ENCODE measurements around the gene BATF3.

BATF3 gene

GRCh38 chr1:212674872-212675271 is 24.8 kb downstream of the BATF3 start:
- TF ChIP-seq, protein P1, sequence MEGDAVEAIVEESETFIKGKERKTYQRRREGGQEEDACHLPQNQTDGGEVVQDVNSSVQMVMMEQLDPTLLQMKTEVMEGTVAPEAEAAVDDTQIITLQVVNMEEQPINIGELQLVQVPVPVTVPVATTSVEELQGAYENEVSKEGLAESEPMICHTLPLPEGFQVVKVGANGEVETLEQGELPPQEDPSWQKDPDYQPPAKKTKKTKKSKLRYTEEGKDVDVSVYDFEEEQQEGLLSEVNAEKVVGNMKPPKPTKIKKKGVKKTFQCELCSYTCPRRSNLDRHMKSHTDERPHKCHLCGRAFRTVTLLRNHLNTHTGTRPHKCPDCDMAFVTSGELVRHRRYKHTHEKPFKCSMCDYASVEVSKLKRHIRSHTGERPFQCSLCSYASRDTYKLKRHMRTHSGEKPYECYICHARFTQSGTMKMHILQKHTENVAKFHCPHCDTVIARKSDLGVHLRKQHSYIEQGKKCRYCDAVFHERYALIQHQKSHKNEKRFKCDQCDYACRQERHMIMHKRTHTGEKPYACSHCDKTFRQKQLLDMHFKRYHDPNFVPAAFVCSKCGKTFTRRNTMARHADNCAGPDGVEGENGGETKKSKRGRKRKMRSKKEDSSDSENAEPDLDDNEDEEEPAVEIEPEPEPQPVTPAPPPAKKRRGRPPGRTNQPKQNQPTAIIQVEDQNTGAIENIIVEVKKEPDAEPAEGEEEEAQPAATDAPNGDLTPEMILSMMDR (IDR thresholded peaks at IDR 0.05; ENCODE audit: low read length, missing control alignments) = no peak
- no peak overlapping the region for H3K4me3 ChIP-seq (replicated peaks; ENCODE audit: low read depth, low read length)

GRCh38 chr1:212671342-212672031 is 28.2 kb downstream of the BATF3 start:
- TF ChIP-seq, protein P1 (IDR thresholded peaks at IDR 0.05; ENCODE audit: low read length, missing control alignments) = no peak
- DNase-seq (ENCODE audit: low read depth) = peak; percentile 49

More at GRCh38 chr1:212674872-212675271, 24.8 kb downstream of the BATF3 start:
- DNase-seq (ENCODE audit: low read depth) = no peak

DNA sequence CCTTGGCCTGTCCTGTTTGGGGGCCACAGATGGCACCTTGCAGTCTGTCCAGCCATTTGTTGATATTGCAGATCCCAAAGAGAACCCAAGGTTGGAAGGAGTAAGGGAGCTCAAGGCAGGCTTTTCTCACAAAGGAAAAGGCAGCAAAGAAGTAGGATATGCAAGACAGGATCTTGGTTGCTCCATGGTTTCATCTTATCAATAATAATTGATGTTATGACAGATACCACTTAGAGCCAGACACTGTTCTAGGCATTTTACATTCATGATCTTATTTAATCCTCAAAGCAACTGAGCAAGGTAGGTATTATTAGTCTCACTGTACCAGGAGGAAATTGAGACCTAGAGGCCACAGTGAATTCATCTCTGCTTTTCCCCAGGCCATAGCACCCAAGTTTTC is 28.8 kb downstream of the BATF3 start:
- no peak for DNase-seq (ENCODE audit: low read depth)
- TF ChIP-seq, protein P1 (IDR thresholded peaks at IDR 0.05; ENCODE audit: low read length, missing control alignments) = no peak
- H3K4me3 ChIP-seq (replicated peaks; ENCODE audit: low read depth, low read length) = no peak overlapping the region

More at GRCh38 chr1:212671342-212672031, 28.2 kb downstream of the BATF3 start:
- H3K4me3 ChIP-seq (replicated peaks; ENCODE audit: low read depth, low read length) = no peak overlapping the region

GRCh38 chr1:212670301-212670700 is 29.3 kb downstream of the BATF3 start:
- no peak overlapping the region for H3K4me3 ChIP-seq (replicated peaks; ENCODE audit: low read depth, low read length)
- TF ChIP-seq, protein P1 (IDR thresholded peaks at IDR 0.05; ENCODE audit: low read length, missing control alignments) = no peak
- no peak for DNase-seq (ENCODE audit: low read depth)

DNA sequence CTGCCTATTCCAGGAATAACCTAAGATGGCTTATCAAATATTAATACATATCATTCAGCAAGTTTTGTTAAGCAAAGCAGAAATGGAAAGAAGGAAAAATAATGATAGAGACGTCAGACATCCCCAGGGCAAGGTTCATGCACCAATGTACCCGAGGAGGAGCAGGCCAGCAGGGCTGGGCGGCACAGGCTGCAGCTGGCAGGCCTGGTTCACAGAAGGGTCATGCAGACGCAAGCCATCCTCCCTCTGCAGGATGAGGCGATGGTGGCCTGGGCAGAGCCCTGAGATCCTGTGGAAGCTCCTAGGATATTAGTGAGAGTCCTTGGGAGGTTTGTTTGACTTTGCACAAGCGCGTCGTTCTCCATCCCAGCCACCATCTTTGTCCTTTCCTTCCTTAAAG is 30.0 kb downstream of the BATF3 start:
- no peak for DNase-seq (ENCODE audit: low read depth)
- H3K4me3 ChIP-seq (replicated peaks; ENCODE audit: low read depth, low read length) = no peak overlapping the region
- TF ChIP-seq, protein P1 (IDR thresholded peaks at IDR 0.05; ENCODE audit: low read length, missing control alignments) = no peak

DNA sequence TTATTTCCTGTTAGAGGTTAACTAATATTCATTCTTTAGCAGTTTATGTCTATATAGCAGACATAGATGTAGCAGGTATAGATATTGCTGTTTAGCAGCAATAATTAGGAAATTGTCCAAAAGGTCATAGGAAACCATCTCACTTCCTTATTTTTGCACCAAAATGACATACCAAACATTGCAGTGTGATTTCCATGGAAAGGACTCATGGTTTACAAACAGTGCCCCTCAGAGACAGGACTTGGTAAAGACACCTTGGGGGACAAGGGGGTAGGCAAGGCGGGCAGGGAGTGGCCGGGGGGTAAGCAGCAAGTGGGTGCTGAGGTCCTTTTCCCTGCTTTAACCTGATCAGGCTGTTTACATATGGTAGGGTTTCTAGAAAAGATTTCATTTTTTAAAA is 30.5 kb downstream of the BATF3 start:
- peak; percentile 25 for DNase-seq (ENCODE audit: low read depth)
- H3K4me3 ChIP-seq (replicated peaks; ENCODE audit: low read depth, low read length) = no peak overlapping the region
- TF ChIP-seq, protein P1 (IDR thresholded peaks at IDR 0.05; ENCODE audit: low read length, missing control alignments) = peak; percentile 10

DNA sequence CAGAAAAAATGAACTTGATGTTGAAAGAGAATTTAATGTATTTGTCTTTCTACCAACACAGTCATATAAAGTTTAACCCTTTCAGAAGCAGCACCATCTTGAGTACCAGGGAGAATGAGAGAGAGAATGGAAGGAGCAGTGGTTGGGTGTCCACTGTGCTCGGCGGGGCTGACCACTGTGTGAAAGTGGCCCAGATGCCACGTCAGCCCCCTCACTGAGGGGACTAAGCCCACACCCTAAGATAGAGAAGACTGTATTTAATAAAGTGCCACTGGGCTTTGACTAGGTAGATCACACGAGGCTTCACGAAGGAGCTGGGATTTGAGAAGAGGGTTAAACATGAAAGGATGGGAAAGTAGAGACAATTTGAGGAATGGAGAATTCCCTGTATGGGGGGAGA is 31.2 kb downstream of the BATF3 start:
- no peak overlapping the region for H3K4me3 ChIP-seq (replicated peaks; ENCODE audit: low read depth, low read length)
- DNase-seq (ENCODE audit: low read depth) = no peak
- TF ChIP-seq, protein P1 (IDR thresholded peaks at IDR 0.05; ENCODE audit: low read length, missing control alignments) = no peak

Measured in fibroblast of pulmonary artery (primary cell).